HL-60/S4 treated with retinoic acid at 250 ng/mL for 4 days and 3 days (cell line): Measurements from ENCODE around the gene GMPPA.

Experiments
- in situ Hi-C: fragments of 300-500 bp; cut with MboI; formaldehyde crosslinking; loops from 2 replicates; pipeline ENCODE4 v1.7.0; 2022; ENCODE audit warnings: low sequenced_read_pairs

The GMPPA gene

DNA sequence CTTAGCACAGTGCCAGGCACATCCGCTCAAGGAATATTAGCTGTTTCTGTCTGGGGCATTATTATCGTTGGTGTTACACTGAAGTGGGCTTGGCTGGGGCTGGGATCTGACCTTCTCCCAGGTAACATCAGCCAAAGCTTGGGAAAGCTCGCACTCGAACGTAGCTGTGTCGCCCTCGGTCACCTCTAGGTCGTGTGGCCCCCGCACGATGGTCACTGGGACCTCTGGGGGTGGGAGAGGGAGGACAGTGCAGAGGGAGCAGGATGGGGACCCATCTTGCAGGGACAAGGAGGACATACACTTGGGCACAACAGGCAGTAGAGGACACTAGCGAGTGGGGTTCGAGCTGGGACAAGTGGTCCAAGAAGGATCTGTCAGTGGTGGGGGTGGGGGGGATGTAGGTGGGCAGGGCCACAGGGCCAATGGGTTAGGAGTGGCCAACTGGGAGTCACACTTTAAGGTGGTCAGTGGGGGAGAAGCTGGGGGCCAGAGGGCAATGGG lies 54.8 kb downstream of the GMPPA start:
- in situ Hi-C loops: no loop called here

DNA sequence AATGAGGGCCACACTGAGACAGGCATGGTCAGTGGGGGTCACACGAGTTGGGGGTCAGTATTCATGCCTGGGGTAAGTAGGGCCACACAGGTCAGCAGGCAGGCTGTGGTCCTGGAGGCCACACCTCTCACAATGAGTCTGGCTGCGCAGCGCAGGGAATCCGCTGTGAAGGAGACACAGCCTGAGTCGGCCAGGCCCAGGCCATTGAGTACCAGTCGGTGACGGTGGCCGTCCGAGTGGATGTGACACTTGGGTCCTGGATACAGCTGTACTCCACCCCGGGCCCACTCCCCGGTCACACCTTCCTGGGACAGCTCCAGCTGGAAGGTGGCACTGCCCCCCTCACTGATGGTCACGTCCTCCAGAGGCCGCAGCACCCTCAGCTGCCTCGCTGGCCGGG lies 55.7 kb downstream of the GMPPA start:
- in situ Hi-C loops: no loop called here

DNA sequence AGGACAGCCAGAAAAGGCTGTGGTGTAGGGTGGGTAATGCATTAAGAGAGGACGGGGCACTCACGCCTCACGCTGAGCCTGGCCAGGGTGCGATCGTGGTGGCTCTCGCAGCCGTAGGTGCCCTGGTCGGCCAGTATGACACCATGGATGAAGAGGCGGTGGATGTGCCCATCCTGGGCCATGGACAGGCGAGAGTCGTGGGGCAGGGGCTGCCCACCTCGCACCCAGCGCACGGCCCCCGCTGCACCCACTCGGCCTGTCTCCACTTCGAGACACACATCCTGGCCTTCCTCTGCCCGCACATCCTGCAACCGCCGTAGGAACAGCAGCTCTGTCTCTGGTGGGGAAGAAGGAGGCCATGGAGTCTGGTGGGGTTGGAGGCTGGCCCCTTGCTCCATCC lies 57.3 kb downstream of the GMPPA start:
- in situ Hi-C loops: no loop called here

DNA sequence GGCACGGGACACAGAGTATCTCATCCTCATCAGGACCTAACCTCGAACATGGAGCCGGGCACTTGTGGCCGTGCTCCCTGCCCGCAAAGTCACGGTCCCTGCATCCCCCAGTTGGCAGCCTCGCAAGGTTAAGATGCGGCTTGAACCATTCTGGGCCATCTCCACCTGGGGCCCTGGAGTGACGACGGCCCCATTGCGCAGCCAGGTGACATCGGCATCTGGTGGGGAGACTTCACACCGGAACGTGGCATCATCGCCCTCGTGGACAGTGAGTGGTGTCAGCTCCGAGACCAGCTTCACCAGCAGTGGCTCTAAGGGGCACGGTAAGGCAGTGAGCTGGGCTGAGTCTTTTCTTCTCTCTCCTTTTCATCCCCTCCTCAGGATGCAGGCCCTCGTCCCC lies 57.7 kb downstream of the GMPPA start:
- in situ Hi-C loops: no loop called here
